ENCODE data around the gene LRRC73.
"Not testable (repeated sequence)": the region's sequence is repeated elsewhere in the genome, so short reads cannot be mapped to it uniquely, and the experiment has no call there.

The LRRC73 gene

DNA sequence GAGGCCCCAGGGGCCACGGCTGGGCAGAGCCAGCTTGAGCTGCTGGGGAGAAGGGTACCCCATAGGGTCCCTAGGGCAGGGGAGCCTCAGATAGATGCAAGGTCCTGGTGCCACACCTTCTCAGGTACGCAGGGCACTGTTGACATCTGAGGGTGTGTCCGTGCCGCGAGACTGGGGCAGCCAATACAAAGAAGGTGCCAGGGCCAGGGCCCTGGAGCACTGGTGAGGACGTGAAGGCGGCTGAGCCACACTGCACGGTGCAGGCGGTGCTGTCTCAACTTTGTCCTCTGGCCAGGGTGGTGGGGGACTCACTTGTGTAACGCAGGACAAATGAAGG is 649 bp upstream of the LRRC73 start:
- no peak for DNase-seq (ENCODE audit: low read depth)

DNA sequence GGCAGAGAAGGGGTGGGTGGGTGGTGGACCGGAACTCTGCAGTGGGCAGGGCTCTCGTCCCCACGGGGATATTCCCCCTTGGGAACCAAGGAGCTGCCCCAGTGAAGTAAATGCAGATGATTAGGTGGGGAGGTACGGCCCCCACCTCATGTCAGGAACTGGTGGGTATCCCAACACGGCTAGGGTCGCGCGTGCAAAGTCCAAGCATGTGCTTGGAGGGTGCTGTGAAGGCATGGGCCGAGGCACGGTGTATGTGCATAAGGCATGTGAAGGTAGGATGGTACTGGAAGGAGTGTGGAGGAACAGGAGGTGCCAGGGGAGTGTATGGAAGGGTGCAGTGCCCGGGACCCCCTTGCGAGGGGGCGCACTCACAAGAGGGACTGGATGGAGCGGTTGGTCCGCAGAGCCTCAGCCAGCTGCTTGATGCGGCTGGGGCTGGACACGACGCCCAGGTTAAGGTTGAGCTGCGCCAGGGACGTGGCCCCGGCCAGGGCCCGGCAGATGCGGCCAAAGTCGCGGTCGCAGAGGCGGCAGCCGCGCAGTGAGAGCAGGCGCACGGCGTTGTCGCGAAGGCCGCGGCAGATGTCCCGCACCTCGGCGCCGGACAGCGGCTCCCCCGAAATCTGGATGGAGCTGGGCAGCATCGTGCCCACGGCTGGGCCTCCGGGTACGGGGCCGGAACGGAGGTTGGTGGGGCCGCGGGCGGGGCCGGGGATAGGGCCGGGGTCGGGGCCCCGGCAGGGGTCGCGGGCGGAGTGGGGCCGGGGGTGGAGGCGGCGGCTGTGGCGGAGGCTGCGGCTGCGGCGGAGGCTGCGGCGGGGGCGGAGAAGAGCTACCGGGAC is 783 bp downstream of the LRRC73 start:
- DNase-seq (ENCODE audit: low read depth), result no peak

DNA sequence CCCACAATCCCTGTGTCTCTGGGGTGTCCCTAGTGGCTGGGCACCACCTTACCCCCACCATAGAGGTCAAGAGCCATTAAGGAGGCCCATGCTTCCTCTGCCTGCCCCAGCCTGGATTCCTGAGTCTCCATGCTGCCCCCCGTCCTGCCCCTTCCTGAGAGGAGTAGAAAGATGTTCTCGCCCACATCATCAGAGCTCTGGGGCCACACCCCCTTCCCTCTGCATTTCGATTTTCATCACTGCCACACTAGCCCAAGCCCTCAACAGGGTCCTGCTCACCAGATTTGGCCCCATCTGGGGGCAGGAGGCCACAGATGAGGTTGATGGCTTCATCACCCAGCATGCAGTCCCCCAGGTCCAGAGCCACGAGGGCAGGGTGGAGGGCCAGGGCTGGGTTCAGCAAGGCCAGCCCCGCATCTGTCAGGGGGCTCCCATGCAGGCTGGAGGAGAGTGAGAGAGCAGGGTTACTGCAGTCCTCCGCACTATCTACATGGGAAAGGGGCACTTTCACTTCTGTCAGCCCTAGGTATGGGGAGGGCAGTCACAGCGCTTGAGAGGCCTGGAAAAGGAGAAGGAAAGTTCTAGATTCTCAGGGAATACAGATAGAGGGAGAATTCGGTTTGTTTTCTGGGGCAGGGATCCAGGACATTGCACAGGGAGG is 1.5 kb downstream of the LRRC73 start:
- no peak for DNase-seq (ENCODE audit: low read depth)

DNA sequence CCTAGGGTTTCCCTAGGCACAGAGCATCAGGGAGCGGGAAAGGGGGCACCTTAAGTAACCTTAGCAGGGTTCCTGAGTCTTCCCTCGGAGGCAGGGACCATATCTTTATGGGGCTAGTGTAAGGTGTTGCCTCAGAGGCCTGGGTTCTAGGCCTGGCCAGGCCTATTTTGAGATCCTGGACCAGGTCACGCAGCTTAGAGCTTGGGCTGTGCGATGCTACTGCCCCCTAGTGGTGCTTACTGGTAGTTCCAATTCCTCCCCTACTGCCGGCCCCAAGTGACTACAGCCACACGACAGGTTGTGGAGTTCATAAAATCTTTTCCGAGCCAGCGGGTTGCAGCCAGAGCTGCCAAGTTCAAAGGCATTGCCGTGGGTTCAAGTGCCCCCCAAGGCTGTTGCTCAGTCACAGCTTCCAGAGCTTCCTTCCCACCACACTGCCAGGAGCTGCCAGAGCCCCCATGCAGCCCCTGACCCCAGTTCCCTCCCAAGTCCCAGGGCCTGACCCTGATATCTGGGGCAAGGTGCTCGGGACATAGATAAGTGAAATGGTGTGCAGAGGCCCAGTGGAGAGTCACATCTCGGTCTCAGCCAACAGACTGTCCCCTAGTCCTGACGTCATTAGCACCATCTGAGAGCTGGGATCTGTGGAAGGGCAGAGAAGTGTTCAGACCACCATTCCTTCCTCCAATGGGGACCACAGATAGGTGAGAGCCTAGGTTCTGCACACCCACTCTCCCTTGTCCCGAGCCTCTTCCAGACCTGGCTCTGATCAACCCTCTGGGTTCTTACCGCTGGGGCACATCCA is 3.3 kb downstream of the LRRC73 start:
- DNase-seq (ENCODE audit: low read depth), result peak; percentile 50

DNA sequence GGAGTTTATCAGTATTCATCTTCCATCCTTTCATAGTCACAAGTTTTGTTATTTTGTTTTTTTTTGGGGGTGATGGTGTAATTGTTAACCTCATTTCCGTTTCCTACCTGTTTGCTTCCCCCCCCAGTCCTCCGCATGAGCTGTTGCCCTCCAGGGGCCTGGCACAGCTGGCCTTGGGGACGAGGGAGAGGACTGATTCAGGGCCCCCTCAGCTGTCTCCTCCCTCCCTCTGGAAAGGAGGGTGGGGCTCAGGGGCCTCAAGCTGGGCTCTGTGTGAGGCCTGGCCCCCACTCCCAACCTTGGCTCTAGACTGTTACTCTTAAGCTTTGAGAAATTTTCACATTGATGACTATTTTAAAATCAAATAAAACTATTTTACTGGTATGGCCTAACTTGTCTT is 4.0 kb downstream of the LRRC73 start:
- no peak for DNase-seq (ENCODE audit: low read depth)

DNA sequence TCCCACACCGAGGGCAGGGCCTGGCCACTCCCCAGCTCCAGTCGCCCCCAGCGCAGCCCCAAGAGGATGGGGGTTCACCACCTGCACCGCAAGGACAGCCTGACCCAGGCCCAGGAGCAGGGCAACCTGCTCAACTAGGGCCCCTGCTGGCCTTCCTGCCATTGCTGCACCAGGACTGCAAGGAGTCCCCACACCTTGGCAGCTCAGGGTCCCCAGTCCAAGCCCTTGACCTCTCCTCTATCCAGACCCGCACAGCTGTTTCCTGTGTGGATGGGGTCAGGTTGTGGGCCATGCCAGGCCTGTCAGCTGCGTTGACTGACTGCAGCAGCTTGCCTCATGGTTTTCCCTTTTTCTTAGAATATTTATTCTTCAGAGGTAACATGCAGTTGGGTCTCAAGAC is 4.4 kb downstream of the LRRC73 start:
- no peak for DNase-seq (ENCODE audit: low read depth)

DNA sequence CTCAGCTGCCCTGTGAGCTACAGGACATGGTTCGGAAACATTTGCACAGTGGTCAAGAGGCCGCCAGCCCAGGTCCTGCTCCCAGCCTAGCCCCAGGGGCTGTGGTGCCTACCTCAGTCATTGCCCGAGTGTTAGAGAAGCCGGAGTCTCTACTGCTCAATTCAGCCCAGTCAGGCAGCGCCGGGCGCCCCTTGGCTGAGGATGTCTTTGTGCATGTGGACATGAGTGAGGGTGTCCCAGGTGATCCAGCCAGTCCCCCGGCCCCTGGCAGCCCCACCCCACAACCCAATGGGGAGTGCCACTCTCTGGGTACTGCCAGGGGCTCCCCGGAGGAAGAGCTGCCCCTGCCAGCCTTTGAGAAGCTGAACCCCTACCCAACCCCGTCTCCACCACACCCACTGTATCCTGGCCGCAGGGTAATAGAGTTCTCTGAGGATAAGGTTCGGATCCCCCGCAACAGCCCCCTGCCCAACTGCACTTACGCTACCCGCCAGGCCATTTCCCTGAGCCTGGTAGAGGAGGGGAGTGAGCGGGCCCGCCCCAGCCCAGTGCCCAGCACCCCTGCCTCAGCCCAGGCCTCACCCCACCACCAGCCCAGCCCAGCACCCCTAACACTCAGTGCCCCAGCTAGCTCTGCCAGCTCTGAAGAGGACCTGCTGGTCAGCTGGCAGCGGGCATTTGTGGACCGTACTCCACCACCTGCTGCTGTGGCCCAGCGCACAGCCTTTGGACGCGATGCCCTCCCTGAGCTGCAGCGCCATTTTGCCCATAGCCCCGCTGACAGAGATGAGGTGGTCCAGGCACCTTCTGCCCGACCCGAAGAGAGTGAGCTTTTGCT is 5.2 kb downstream of the LRRC73 start:
- DNase-seq (ENCODE audit: low read depth), result no peak

DNA sequence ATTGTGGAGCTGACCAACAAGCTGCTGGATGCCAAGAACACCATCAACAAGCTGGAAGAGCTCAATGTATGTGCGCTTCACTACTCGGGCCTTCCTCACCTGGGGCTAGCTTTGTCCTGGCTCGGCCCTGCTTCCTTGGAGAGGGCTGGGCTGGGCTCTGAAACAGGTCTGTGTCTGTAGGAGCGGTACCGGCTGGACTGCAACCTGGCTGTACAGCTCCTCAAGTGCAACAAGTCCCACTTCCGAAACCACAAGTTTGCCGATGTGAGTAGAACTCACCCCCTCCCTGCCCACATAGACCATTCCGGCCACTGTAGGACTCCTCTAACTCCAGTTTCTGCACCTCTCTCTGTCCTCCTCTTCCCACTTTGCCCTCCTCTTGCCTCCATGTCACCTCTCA is 6.7 kb downstream of the LRRC73 start:
- no peak for DNase-seq (ENCODE audit: low read depth)

DNA sequence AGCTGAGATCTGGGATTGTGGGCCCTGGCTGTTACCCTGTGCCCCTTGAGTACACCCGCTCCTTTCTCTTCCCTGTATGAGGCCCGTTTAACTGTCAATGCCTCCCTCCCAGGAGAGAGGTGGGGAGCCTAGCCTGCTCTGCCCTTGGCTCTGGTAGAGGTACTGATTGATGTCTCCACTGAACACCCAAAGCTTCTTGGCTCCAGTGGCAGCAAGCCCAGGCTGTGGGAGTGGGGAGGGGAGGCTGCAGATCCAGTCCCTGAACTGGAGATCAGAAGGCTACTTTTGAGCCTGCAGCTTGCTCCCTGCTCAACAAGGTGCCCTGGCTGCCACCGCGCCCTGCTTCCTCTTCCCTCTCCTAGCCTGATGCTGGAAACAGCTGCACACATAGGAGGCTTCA is 7.5 kb downstream of the LRRC73 start:
- DNase-seq (ENCODE audit: low read depth), result no peak

DNA sequence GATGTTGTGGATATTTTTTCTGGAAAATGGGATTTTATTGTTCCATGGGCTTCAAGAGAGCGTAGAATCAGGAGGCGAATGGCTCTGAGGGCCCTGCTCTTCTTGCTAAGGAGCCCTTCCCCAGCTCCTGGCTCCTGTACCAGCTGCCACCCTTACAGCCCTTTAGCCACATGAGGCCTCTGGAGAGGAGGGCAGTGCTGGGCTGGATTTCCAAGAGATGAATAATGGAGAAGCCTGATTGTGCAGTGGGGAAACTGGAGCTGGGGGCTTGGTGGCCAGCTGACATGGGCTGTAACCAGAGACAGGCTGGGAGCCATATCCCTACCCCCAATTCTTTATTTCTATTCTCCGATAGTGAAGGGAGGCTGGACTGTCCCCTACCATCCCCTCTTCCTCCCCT is 9.2 kb downstream of the LRRC73 start:
- no peak for DNase-seq (ENCODE audit: low read depth)

DNA sequence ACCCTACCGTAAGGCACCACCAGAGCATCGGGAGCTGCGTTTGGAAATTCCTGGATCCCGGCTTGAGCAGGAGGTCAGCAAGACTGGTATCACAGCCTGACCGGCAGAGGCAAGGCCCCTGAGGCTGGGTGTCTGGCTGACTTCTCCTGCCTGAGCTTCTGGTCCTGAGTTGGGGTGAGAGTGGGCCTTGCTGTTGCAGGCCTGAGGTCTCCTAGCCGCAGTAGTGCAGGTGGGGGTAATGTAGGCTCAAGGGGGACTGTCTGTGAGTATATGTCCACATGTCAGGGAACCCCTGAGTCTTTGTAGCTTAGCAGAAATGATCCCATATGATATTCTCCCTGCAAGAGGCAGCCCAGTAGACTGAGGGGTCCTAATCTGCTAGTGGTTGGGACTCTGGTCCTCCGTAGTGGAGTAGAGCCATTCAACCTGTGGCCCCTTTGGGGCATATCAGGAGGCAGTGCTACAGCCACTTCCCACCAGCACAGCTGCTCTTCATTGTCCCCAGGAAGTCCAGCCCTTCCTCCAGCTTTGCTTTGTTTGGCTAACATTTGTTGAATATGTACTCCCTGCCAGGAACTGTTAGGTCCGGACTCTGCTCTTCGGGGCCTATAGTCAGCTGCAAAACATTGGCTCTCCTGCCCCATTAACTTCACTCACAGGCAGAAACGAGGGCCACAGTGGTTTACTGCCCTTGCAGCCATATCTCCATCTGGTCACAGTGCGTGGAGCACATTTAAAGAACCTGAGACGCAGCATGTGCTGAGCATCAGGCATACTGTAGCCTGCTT is 10.9 kb downstream of the LRRC73 start:
- no peak for DNase-seq (ENCODE audit: low read depth)

DNA sequence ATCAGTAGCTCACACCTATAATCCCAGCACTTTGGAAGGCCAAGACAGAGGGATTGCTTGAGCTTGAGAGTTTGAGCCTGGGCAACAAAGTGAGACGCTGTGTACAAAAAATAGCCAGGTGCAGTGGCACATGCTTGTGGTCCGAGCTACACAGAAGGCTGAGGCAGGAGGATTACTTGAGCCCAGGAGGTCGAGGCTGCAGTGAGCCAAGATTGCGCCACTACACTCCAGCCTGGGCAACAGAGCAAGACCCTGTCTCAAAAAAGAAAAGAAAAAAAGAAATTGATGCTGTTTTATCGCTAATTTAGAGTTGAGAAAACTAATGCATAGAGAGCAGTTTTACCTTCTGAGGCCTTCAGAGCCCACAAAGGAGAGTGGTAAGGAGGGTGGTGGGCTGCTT is 11.9 kb downstream of the LRRC73 start:
- DNase-seq (ENCODE audit: low read depth), result not testable (repeated sequence)

DNA sequence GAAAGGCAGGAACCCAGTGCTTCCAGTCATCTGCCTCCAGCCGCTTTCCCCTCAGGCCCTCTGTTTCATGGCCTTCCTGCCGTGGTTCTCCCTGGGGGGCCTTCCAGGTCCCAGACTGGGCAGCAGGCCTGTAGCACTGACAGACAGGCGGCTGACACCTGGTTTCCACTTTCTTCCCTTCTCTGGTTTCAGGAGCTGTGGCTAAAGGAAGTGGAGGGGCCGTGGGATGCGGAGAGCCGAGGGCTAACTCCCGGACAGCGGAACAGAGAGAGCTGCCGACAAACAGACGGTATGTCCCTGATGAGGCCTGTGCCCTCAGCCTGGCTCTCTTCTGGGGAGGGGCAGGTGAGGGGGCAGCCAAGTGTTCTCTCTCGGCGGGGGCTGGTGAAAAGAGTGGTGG is 12.5 kb downstream of the LRRC73 start:
- DNase-seq (ENCODE audit: low read depth), result no peak

DNA sequence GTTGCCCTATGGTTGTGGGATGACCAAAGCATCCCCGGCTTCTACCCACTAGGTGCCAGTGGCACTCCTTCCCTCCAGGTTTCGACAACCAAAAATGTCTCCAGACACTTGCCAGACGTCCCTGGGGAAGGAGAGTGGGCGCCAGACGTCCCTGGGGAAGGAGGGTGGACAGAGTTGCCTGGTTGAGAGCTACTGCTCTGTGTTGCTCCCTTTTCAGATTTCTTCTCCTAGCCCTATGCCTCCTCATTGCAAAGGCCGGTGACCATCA is 13.1 kb downstream of the LRRC73 start:
- DNase-seq (ENCODE audit: low read depth), result no peak

DNA sequence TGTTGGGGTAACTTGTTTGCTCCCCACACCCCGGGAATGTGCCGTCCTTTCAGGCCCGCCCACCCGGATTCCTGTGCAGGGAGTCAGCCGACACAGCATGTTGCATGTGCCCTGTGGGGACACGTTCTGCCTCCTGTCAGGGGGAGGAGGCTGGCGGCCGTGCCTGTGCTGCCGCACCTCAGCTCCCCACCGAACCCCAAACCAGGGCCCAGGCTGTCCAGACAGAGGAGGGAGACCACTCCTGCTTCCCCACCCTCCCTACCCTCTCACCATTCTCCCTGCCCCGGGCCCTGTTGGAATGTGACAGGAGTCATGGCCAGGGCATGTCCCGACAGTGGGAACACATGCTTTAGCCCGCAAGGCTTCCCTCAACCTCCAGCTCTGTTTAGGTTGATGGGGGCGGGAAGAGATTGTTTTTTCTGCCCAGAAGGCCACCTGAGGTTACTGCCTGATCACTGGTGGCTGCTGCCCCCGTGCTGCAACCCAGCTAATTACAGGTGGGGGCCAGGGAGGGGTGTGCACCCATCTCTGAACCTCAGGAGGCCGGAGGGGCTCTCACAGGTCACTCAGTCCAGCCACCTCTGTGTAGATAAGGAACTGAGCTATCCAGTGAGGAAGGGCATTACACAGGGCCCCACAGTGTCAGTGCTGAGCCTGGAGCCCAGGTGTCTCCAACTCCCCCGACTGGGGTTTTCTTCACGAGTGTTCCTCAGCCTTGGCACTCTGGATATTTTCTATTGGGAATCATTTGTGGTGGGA is 13.6 kb downstream of the LRRC73 start:
- no peak for DNase-seq (ENCODE audit: low read depth)

DNA sequence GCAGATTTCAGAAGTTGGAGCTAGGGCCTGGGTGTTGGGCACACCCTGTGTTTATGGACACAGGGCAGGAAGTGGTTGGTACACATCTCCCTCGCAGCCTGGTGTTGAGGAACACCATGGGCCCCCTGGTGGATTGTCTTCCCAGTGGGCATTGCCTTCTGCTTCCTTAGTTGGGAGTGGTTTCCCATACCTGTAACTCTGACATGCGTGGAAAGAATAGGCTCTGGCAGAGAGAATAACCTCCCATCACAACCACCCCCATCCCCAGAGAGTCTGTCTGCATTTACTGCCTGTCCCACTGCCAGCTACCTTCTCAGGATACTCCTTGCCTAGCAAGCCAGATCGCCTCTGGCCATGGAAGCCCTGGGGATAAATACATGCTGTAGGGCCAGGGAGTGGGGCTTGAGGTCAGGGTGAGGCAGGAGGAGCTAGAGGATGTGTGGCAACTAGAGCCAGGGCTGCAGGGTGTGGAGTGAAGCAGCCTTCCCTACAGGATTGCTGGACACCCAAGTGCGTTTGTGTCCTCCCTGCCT is 14.7 kb downstream of the LRRC73 start:
- no peak for DNase-seq (ENCODE audit: low read depth)

DNA sequence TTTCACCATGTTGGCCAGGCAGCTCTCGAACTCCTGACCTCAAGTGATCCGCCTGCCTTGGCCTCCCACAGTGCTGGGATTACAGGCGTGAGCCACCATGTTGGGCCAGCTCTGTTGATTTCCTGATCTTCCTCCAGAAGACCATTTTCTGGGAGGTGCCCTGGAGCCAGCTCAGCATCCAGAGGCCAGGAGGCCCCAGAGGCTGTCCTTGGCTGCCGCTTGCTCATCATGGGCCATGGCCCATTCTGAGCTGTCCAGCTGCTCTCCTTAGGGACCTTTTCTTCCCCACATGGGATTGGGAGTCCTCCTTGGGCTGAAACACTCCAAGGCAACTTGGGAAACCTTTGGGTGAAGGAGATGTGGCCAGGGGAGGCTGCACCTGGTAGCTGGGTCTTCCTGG is 15.4 kb downstream of the LRRC73 start:
- DNase-seq (ENCODE audit: low read depth), result no peak

DNA sequence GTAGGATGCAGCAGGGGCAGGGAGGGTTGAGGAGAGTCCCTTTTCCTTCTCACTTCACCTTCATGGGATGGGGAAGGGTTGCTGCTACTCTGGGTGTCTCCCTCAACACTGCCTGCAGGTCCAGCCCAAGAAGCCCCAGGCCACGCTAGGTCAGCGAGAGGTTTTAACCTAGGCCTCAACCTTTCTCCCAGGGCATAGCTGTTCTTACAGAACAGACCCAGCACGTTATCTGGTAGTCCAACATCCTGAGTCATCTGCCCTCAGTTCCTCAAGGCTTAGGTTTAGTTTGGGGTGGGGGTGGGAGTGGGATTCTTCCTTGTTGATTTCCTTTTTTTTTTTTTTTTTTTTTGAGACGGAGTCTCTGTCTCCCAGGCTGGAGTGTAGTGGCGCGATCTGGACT is 15.8 kb downstream of the LRRC73 start:
- DNase-seq (ENCODE audit: low read depth), result no peak

DNA sequence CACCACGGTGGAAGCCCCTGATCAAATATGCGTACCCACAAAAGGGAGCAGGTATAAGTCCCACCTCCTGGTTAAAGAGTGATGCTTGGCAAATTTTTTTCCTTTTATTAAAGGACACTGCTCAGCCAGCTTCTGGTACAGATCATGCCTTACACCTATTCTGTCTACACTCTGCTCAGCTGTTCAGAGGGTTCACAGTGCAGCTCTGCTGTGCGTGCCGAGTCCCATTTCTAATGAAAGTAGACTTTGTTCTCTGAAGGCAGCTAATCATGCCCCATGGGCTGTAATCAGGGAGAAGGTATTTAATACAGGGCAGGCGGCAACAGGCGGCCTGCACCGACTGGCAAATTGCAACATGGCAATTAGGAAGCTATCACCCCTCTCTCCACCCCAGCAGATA is 16.3 kb downstream of the LRRC73 start:
- DNase-seq (ENCODE audit: low read depth), result no peak

DNA sequence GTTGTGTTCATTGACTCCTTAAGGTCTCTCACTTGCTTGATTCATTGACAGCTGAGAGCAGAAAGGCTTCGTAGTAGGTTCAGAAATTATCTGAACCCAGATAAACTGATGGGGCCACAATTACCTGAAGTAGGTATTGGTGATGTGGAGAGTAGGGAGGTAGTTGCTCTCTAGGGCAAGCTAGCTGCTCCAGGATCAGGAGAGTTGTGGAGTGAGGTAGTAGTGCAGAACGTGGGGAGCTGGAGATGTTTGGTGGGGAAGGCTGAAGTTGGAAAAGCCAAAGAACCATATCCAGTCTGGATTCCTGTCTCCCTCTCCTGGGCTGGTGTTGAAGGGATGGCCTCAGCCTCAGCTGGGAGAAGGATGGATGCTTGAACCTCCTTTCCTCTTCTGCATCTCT is 16.9 kb downstream of the LRRC73 start:
- no peak for DNase-seq (ENCODE audit: low read depth)

DNA sequence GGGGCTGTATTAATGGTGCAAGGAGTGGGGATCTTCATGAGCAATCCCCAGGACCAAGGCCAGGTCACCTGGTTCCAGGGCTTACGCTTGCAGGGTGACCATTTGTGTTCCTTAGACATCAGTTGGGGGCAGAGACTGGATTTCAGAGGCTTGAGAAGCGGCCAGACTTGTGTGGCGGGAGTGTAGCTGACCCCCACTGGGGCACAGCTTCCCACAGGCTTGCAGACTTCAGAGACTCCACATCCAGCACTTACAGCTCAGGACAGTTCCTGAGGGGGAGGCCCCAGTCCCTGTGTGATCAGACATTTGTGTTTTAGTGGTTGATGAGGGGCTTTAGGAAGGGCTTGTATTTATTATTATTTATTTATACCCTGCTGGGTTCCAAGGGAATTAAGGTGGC is 17.5 kb downstream of the LRRC73 start:
- no peak for DNase-seq (ENCODE audit: low read depth)

All from T-helper 22 cell (primary cell).